HG02763 (cell line): ENCODE measurements around the gene PLOD3.
"Not testable (repeated sequence)": the region's sequence is repeated elsewhere in the genome, so short reads cannot be mapped to it uniquely, and the experiment has no call there.

Source experiments
- ATAC-seq: cut with Tn5 transposase; IDR thresholded peaks from one replicate; pipeline ENCODE4 v1.9.1; 2021; ENCODE audit warnings: mild to moderate bottlenecking, moderate library complexity; ENCODE audit not compliant: unreplicated experiment

PLOD3 gene

GRCh38 chr7:101216001-101216859 is 1.2 kb downstream of the PLOD3 start:
- ATAC-seq, result no peak

- no peak for ATAC-seq
Measured at GRCh38 chr7:101212014-101212413, 5.4 kb downstream of the PLOD3 start.

- ATAC-seq, result no peak
Measured at GRCh38 chr7:101211501-101211900, 5.9 kb downstream of the PLOD3 start.

GRCh38 chr7:101210143-101210542 is 7.2 kb downstream of the PLOD3 start:
- no peak for ATAC-seq

- no peak for ATAC-seq
Measured at GRCh38 chr7:101208794-101209193, 8.6 kb downstream of the PLOD3 start.

- ATAC-seq, result no peak
Measured at GRCh38 chr7:101207459-101207858, 9.9 kb downstream of the PLOD3 start.

GRCh38 chr7:101206665-101207042 is 10.7 kb downstream of the PLOD3 start:
- no peak for ATAC-seq

GRCh38 chr7:101205901-101206664 is 11.3 kb downstream of the PLOD3 start:
- ATAC-seq, result no peak

- ATAC-seq, result not testable (repeated sequence)
Measured at GRCh38 chr7:101203740-101204738, 13.3 kb downstream of the PLOD3 start.

- no peak for ATAC-seq
Measured at GRCh38 chr7:101202603-101202918, 14.8 kb downstream of the PLOD3 start.

- no peak for ATAC-seq
Measured at GRCh38 chr7:101201695-101202602, 15.4 kb downstream of the PLOD3 start.

GRCh38 chr7:101200862-101201599 is 16.4 kb downstream of the PLOD3 start, which contains the start of gene MOGAT3:
Gene MOGAT3, minus strand, starts transcription at chr7:101201036. Its CDS starts 182 bp downstream, at chr7:101200854.
- no peak for ATAC-seq

- no peak for ATAC-seq
Measured at GRCh38 chr7:101200504-101200861, 16.9 kb downstream of the PLOD3 start.

- ATAC-seq, result not testable (repeated sequence)
Measured at GRCh38 chr7:101199522-101199921, 17.9 kb downstream of the PLOD3 start.

GRCh38 chr7:101198476-101198875 is 18.9 kb downstream of the PLOD3 start:
- no peak for ATAC-seq

- no peak for ATAC-seq
Measured at GRCh38 chr7:101197991-101198390, 19.4 kb downstream of the PLOD3 start.

GRCh38 chr7:101195884-101196283 is 21.5 kb downstream of the PLOD3 start:
- no peak for ATAC-seq

- ATAC-seq, result no peak
Measured at GRCh38 chr7:101189109-101189508, 28.3 kb downstream of the PLOD3 start.

GRCh38 chr7:101186844-101187428 is 30.4 kb downstream of the PLOD3 start:
- no peak for ATAC-seq
